Calu3 (cell line): Measurements from ENCODE around the gene PIK3R1. TPM values are rescaled to one million over a fixed set of nuclear protein-coding genes. Genes with fewer than 3 reads are reported as not detected.

Source experiments
- BruUV-seq: library from RNA; stranded (reverse); fragments of 400-500 nt; replicated peaks from 2 replicates; lab custom pipeline; 2021; lab: Mats Ljungman, UMichigan
- CTCF ChIA-PET: fragments of 300-600 bp; sonication (Branson Sonifier 250); formaldehyde crosslinking; loops from one replicate; lab custom pipeline; 2022; ENCODE audit warnings: antibody characterized with exemption; lab: Charles Lee
- DNase-seq: peaks from one replicate; pipeline ENCODE4 v3.0.0; 2022
- H3K27ac Mint-ChIP-seq: one replicate; pipeline ENCODE4 v1.8.0; 2022; ENCODE audit warnings: mixed read lengths; ENCODE audit not compliant: unreplicated experiment
- H3K27me3 Mint-ChIP-seq: one replicate; pipeline ENCODE4 v1.8.0; 2022; ENCODE audit warnings: mixed read lengths; ENCODE audit not compliant: unreplicated experiment
- H3K36me3 Mint-ChIP-seq: one replicate; pipeline ENCODE4 v1.8.0; 2022; ENCODE audit warnings: mild to moderate bottlenecking, moderate library complexity, mixed read lengths; ENCODE audit not compliant: insufficient read depth, unreplicated experiment
- H3K4me1 Mint-ChIP-seq: one replicate; pipeline ENCODE4 v1.8.0; 2022; ENCODE audit warnings: mild to moderate bottlenecking, low read depth, mixed read lengths; ENCODE audit not compliant: unreplicated experiment
- H3K4me3 Mint-ChIP-seq: one replicate; pipeline ENCODE4 v1.8.0; 2022; ENCODE audit warnings: mild to moderate bottlenecking, low read depth, moderate library complexity, mixed read lengths; ENCODE audit not compliant: unreplicated experiment
- H3K9me3 Mint-ChIP-seq: one replicate; pipeline ENCODE4 v1.8.0; 2022; ENCODE audit warnings: low read depth, mixed read lengths; ENCODE audit not compliant: unreplicated experiment
- CTCF ChIP-seq: fragments of 200-600 bp; IDR thresholded peaks from one replicate; pipeline ENCODE4 v1.8.0; 2022; ENCODE audit warnings: antibody characterized with exemption; ENCODE audit not compliant: unreplicated experiment
- intact Hi-C: fragments of 100-400 bp; cut with micrococcal nuclease; formaldehyde crosslinking; loops from one replicate; pipeline ENCODE4 v1.10.0; 2022; ENCODE audit not compliant: unreplicated experiment
- total RNA-seq: library from RNA; stranded (reverse); gene quantifications from 2 replicates; pipeline ENCODE4 v1.2.3, GENCODE V29; 2022

PIK3R1 gene
- total RNA-seq, 1 experiment from 2014 or later, result 74.8 TPM

GRCh38 chr5:68314465-68314864 lies 98.9 kb downstream of the PIK3R1 start:
- Mint-ChIP-seq H3K27ac (no peak overlapping the region), H3K4me1 (peaks cover 25% of the 10 kb centered on the region), H3K4me3 (no peak overlapping the region), H3K9me3 (no peaks in the 10 kb centered on the region), H3K27me3 (no peaks in the 10 kb centered on the region), H3K36me3 (no peaks in the 10 kb centered on the region)
- no peak for TF ChIP-seq CTCF
- BruUV-seq, result no TSS peak
- intact Hi-C loops, result no loop called here
- CTCF ChIA-PET, result no interaction called here
- DNase-seq, result no peak

DNA sequence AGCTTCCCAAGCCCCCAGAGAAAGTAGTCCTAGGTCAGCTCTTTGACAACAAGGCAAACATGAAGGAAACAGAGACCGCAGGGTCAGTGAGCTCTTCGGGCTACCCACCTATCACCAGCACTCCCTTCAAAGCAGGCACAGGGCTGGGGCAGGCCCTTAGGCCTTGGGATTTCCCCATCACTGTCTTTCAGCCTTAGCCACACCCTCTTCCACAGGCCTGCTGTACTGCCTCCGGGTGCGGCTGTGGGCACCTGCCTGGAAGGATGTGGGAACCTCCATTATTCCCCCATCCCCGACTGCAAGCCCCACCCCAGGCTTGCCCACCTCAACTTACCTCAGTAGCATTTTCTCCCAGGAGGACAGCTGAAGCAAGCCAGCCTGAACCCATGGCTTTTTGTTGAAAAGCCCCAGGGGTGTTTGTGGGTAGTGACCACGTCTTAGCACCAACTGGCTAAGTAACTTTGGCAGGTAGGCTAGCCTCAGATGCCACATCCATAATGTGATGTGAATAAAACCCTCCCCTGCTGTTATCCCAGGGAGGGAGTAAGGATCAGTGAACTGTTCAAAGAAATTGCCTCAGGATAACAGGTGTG lies 100.2 kb downstream of the PIK3R1 start:
- BruUV-seq, result no TSS peak
- CTCF ChIA-PET, result no interaction called here
- Mint-ChIP-seq H3K4me3 (no peak overlapping the region), H3K27ac (no peak overlapping the region), H3K36me3 (no peaks in the 10 kb centered on the region), H3K9me3 (no peaks in the 10 kb centered on the region), H3K4me1 (peaks cover 38% of the 10 kb centered on the region), H3K27me3 (no peaks in the 10 kb centered on the region)
- intact Hi-C loops, result no loop called here
- peak; percentile 29 for DNase-seq
- TF ChIP-seq CTCF, result no peak

DNA sequence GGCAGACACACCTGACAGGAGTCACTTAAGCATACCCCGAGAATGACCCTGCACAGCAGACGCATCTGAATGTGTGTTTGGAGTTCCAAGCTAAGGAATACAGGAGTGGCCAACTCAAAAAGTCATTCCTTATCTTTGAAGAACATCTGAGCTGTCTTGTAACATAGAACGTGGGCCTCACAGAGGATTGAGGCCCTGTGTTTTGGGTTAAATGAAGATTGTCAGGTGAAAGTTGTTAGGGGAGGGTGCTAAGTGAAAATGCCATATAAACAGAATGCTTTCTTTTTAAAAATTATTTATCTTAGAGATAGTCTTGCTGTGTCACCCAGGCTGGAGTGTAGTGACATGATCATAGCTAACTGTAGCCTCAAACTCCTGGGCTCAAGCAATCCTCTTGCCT lies 100.9 kb downstream of the PIK3R1 start:
- TF ChIP-seq CTCF, result no peak
- Mint-ChIP-seq H3K9me3 (no peaks in the 10 kb centered on the region), H3K27me3 (no peaks in the 10 kb centered on the region), H3K36me3 (no peaks in the 10 kb centered on the region), H3K4me3 (no peak overlapping the region), H3K27ac (no peak overlapping the region), H3K4me1 (peaks cover 41% of the 10 kb centered on the region)
- intact Hi-C loops, result no loop called here
- no TSS peak for BruUV-seq
- no peak for DNase-seq
- CTCF ChIA-PET, result no interaction called here

DNA sequence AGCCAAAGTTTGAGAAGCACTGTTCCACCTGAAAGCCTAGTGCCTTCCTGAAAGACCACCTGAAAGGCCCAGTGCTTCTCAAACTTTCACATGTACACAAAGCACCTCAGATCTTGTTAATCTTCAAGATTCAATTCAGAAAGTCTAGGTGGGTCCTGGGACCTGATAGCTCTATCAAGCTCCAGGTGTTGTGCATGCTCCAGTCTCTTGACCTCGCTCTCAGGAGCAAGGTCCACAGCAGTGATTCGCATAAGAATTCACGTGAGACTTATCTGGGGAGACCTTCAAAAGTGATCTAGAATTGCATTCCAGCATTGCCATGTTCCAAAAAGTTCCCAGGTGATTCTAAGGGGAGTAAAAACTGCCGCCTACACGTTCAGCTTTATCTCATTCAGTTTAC lies 102.1 kb downstream of the PIK3R1 start:
- Mint-ChIP-seq H3K9me3 (no peaks in the 10 kb centered on the region), H3K27ac (no peak overlapping the region), H3K4me3 (no peak overlapping the region), H3K36me3 (no peaks in the 10 kb centered on the region), H3K27me3 (no peaks in the 10 kb centered on the region), H3K4me1 (peaks cover 41% of the 10 kb centered on the region)
- intact Hi-C loops, result no loop called here
- DNase-seq, result no peak
- CTCF ChIA-PET, result no interaction called here
- BruUV-seq, result no TSS peak
- no peak for TF ChIP-seq CTCF
